Gastroesophageal sphincter (tissue), 3 donors: ENCODE results near the gene IL6ST.

ENCODE experiments used
- CTCF ChIP-seq, 4 experiments: fragments of 200-600 bp in 2 of 4; fragments of 450-650 bp in 2 of 4; sonication (generic) in 1 of 4; IDR thresholded peaks; one replicate each; pipeline ENCODE4 v1.5.1; 2017 to 2019; ENCODE audit warnings: antibody characterized with exemption in 4 of 4, mild to moderate bottlenecking in 2 of 4, moderate library complexity in 2 of 4
- EP300 ChIP-seq: sonication (generic); formaldehyde crosslinking; IDR thresholded peaks from one replicate; pipeline ENCODE4 v1.6.1; 2017; ENCODE audit warnings: antibody characterized with exemption, mild to moderate bottlenecking
- POLR2A ChIP-seq, 2 donors: fragments of 450-650 bp; IDR thresholded peaks; one replicate each; pipeline ENCODE4 v1.6.1; 2017; ENCODE audit warnings: antibody characterized with exemption in 2 of 2, mild to moderate bottlenecking in 2 of 2, moderate library complexity in 1 of 2
- POLR2AphosphoS5 ChIP-seq: sonication (generic); formaldehyde crosslinking; IDR thresholded peaks from one replicate; pipeline ENCODE4 v1.6.1; 2017; ENCODE audit warnings: antibody characterized with exemption

GRCh38 chr5:55973296-55973695 is 21.5 kb downstream of the IL6ST start:
- TF ChIP-seq POLR2AphosphoS5 (no peak), CTCF (IDR thresholded peaks at IDR 0.05) (no peak), POLR2A (IDR thresholded peaks at IDR 0.05) (no peak), EP300 (no peak)
